ENCODE measurements around the gene NPIPB9.
"Not testable (repeated sequence)": the region's sequence is repeated elsewhere in the genome, so short reads cannot be mapped to it uniquely, and the experiment has no call there.

The NPIPB9 gene

GRCh38 chr16:28751487-28751886, at the start of gene NPIPB9:
Gene NPIPB9, plus strand, starts transcription at chr16:28751787.
- DNase-seq (ENCODE audit: extremely low read depth in 1 of 2, low read depth in 1 of 2) = not testable (repeated sequence)

GRCh38 chr16:28704246-28704645, 47.3 kb upstream of the NPIPB9 start:
- not testable (repeated sequence) for DNase-seq (ENCODE audit: extremely low read depth in 1 of 2, low read depth in 1 of 2)

GRCh38 chr16:28711220-28712083, 40.1 kb upstream of the NPIPB9 start, which contains the start of gene EIF3C:
Gene EIF3C, plus strand, starts transcription at chr16:28711464. Its CDS starts 223 bp downstream, at chr16:28711687.
- DNase-seq (ENCODE audit: extremely low read depth in 1 of 2, low read depth in 1 of 2) = not testable (repeated sequence)

- DNase-seq (ENCODE audit: extremely low read depth in 1 of 2, low read depth in 1 of 2) = not testable (repeated sequence)
Observed at GRCh38 chr16:28722852-28723650, 28.5 kb upstream of the NPIPB9 start.

- DNase-seq (ENCODE audit: extremely low read depth in 1 of 2, low read depth in 1 of 2) = not testable (repeated sequence)
Observed at GRCh38 chr16:28731253-28731652, 20.3 kb upstream of the NPIPB9 start.

GRCh38 chr16:28732455-28733124, 19.0 kb upstream of the NPIPB9 start:
- not testable (repeated sequence) for DNase-seq (ENCODE audit: extremely low read depth in 1 of 2, low read depth in 1 of 2)

- not testable (repeated sequence) for DNase-seq (ENCODE audit: extremely low read depth in 1 of 2, low read depth in 1 of 2)
Observed at GRCh38 chr16:28739787-28740186, 11.8 kb upstream of the NPIPB9 start.

- DNase-seq (ENCODE audit: extremely low read depth in 1 of 2, low read depth in 1 of 2) = not testable (repeated sequence)
Observed at GRCh38 chr16:28740631-28741030, 11.0 kb upstream of the NPIPB9 start.

GRCh38 chr16:28741295-28741694, 10.3 kb upstream of the NPIPB9 start:
- DNase-seq (ENCODE audit: extremely low read depth in 1 of 2, low read depth in 1 of 2) = not testable (repeated sequence)

GRCh38 chr16:28746618-28747350, 4.8 kb upstream of the NPIPB9 start:
- DNase-seq (ENCODE audit: extremely low read depth in 1 of 2, low read depth in 1 of 2) = not testable (repeated sequence)

- peak in 1 of 2 donors; percentile 18 for DNase-seq (ENCODE audit: extremely low read depth in 1 of 2, low read depth in 1 of 2)
Observed at GRCh38 chr16:28749997-28750465, 1.6 kb upstream of the NPIPB9 start.

- DNase-seq (ENCODE audit: extremely low read depth in 1 of 2, low read depth in 1 of 2) = not testable (repeated sequence)
Observed at GRCh38 chr16:28750469-28751067, 1.0 kb upstream of the NPIPB9 start.

- not testable (repeated sequence) for DNase-seq (ENCODE audit: extremely low read depth in 1 of 2, low read depth in 1 of 2)
Observed at GRCh38 chr16:28781697-28782096, 30.1 kb downstream of the NPIPB9 start.

GRCh38 chr16:28782357-28782756, 30.8 kb downstream of the NPIPB9 start:
- DNase-seq (ENCODE audit: extremely low read depth in 1 of 2, low read depth in 1 of 2) = not testable (repeated sequence)

- DNase-seq (ENCODE audit: extremely low read depth in 1 of 2, low read depth in 1 of 2) = peak; percentile 37 to 45
Observed at GRCh38 chr16:28802235-28803019, 50.8 kb downstream of the NPIPB9 start.

- not testable (repeated sequence) for DNase-seq (ENCODE audit: extremely low read depth in 1 of 2, low read depth in 1 of 2)
Observed at GRCh38 chr16:28807445-28808120, 56.0 kb downstream of the NPIPB9 start.

GRCh38 chr16:28820016-28820415, 68.4 kb downstream of the NPIPB9 start:
- no peak for DNase-seq (ENCODE audit: extremely low read depth in 1 of 2, low read depth in 1 of 2)

GRCh38 chr16:28820546-28820945, 69.0 kb downstream of the NPIPB9 start:
- not testable (repeated sequence) for DNase-seq (ENCODE audit: extremely low read depth in 1 of 2, low read depth in 1 of 2)

Data from activated CD8-positive, alpha-beta memory T cell treated with anti-CD3 and anti-CD28 coated beads for 1 hour (primary cell).